HepG2 (cell line): ENCODE measurements around the gene PARP11. TPM values are rescaled to one million over a fixed set of nuclear protein-coding genes. Genes with fewer than 3 reads are reported as not detected.

Source experiments
- ATAC-seq: fragments of 200-7000 bp; cut with Tn5 transposase; 3 replicates; pipeline ENCODE4 v1.9.1; 2020; ENCODE audit warnings: mild to moderate bottlenecking, moderate library complexity
- BruUV-seq: library from RNA; stranded (reverse); fragments of 400-500 nt; replicated peaks from 2 replicates; lab custom pipeline; 2021; lab: Mats Ljungman, UMichigan
- CTCF ChIA-PET: fragments of 300-600 bp; formaldehyde crosslinking; extraction: SDS; loops from one replicate; lab custom pipeline; 2021; ENCODE audit warnings: low total read pairs, inconsistent platforms, low intra/inter-chr PET ratio; lab: Yijun Ruan, JAX
- POLR2A ChIA-PET: fragments of 350-600 bp; sonication (Branson Sonifier 250); formaldehyde crosslinking; loops from one replicate; lab custom pipeline; 2020; ENCODE audit warnings: antibody characterized with exemption, inconsistent platforms; lab: Yijun Ruan, JAX
- DNase-seq: peaks from one replicate; pipeline ENCODE4 v3.0.0-alpha.2; 2015; ENCODE audit warnings: low spot score
- FAIRE-seq: peaks from 3 replicates; lab custom pipeline; 2011; peaks lifted over from hg19 to GRCh38; lab: Jason Lieb, UNC
- H2AFZ ChIP-seq: one replicate; pipeline ENCODE4 v1.6.1; 2011; ENCODE audit warnings: low read length, inconsistent platforms
- H3K27ac ChIP-seq: fragments of 300-600 bp; 3 replicates; pipeline ENCODE4 v1.8.0; 2011; ENCODE audit warnings: mixed run types, mild to moderate bottlenecking, mixed read lengths, low read length, inconsistent platforms; ENCODE audit not compliant: insufficient read depth; ENCODE audit errors: extremely low read length
- H3K27me3 ChIP-seq, 2 experiments: fragments of 200-600 bp in 1 of 2; 2 replicates in 1 of 2; 3 replicates in 1 of 2; pipeline versions ENCODE4 v1.6.0 to v1.8.0; 2011; ENCODE audit warnings: low read length in 2 of 2, mild to moderate bottlenecking in 2 of 2, moderate library complexity in 2 of 2, inconsistent platforms in 1 of 2; ENCODE audit not compliant: insufficient read depth in 2 of 2, control insufficient read depth in 1 of 2
- H3K36me3 ChIP-seq, 2 experiments: fragments of 200-600 bp in 1 of 2; replicated peaks in 1 of 2; 2 replicates in 1 of 2; 3 replicates in 1 of 2; pipeline versions ENCODE4 v1.5.1 to v1.8.0; 2011; ENCODE audit warnings: low read length in 2 of 2, inconsistent platforms in 1 of 2; ENCODE audit not compliant: insufficient read depth in 2 of 2, control insufficient read depth in 1 of 2
- H3K4me1 ChIP-seq: 2 replicates; pipeline ENCODE4 v1.5.1; 2012; ENCODE audit warnings: low read length, inconsistent platforms; ENCODE audit not compliant: insufficient read depth
- H3K4me2 ChIP-seq: 2 replicates; pipeline ENCODE4 v1.6.0; 2011; ENCODE audit warnings: low read depth, low read length, inconsistent platforms
- H3K4me3 ChIP-seq, 3 experiments: fragments of 200-600 bp in 1 of 3; sonication (generic), shearing (Covaris generic) in 1 of 3; replicated peaks in 1 of 3; 2 replicates each; pipeline ENCODE4 v1.5.1; 2011 to 2016; ENCODE audit warnings: low read length in 3 of 3, inconsistent platforms in 2 of 3, low read depth in 2 of 3, mild to moderate bottlenecking in 2 of 3, control low read depth in 1 of 3, mixed read lengths in 1 of 3; ENCODE audit not compliant: insufficient read depth in 1 of 3
- H3K79me2 ChIP-seq: one replicate; pipeline ENCODE4 v1.6.1; 2011; ENCODE audit warnings: low read length, inconsistent platforms; ENCODE audit not compliant: insufficient read depth
- H3K9ac ChIP-seq: 2 replicates; pipeline ENCODE4 v1.6.0; 2011; ENCODE audit warnings: mild to moderate bottlenecking, low read depth, low read length, inconsistent platforms; ENCODE audit not compliant: insufficient read depth
- H3K9me3 ChIP-seq: 2 replicates; pipeline ENCODE4 v1.5.1; 2012; ENCODE audit warnings: mild to moderate bottlenecking, low read length
- H4K20me1 ChIP-seq: 2 replicates; pipeline ENCODE4 v1.6.0; 2011; ENCODE audit warnings: inconsistent platforms, mild to moderate bottlenecking, low read length, moderate library complexity; ENCODE audit not compliant: insufficient read depth
- CCDC6 ChIP-seq: sonication (generic); formaldehyde crosslinking; IDR thresholded peaks from 2 replicates; pipeline ENCODE4 v1.8.1; 2022; ENCODE audit warnings: mild to moderate bottlenecking, missing genetic modification reagents, moderate library complexity
- MBD4 ChIP-seq: IDR thresholded peaks from 2 replicates; pipeline ENCODE4 v1.6.1; 2012; ENCODE audit warnings: low read length, inconsistent platforms, borderline replicate concordance
- NR2F1 ChIP-seq, 2 experiments: fragments of 450-650 bp in 1 of 2; formaldehyde crosslinking in 1 of 2; IDR thresholded peaks; 2 replicates each; pipeline versions ENCODE4 v1.5.0 to v1.6.1; 2016 to 2020; ENCODE audit warnings: mild to moderate bottlenecking in 1 of 2, missing compliant biosample characterization in 1 of 2, missing genetic modification reagents in 1 of 2, moderate library complexity in 1 of 2
- TCF7 ChIP-seq: sonication (generic); IDR thresholded peaks from 2 replicates; pipeline ENCODE4 v1.6.1; 2016; ENCODE audit warnings: antibody characterized with exemption, low read depth
- TOPORS ChIP-seq: sonication (generic); formaldehyde crosslinking; IDR thresholded peaks from 2 replicates; pipeline ENCODE4 v1.8.0; 2023; ENCODE audit warnings: mild to moderate bottlenecking, missing genetic modification reagents
- WGBS: methylation state at CpG from one replicate; pipeline ENCODE4 v1.1.6; 2017; ENCODE audit warnings: low lambda C conversion rate; 5-methylcytosine and 5-hydroxymethylcytosine counted together
- in situ Hi-C: cut with HindIII; loops from 2 replicates; pipeline ENCODE4 v1.10.0; 2017; ENCODE audit warnings: low pct_unique_long_range_greater_than_20kb; ENCODE audit not compliant: extremely low pct_ligation_motif_present
- intact Hi-C: fragments of 100-400 bp; cut with micrococcal nuclease; formaldehyde crosslinking; loops from one replicate; pipeline ENCODE4 v1.10.0; 2022; ENCODE audit not compliant: unreplicated experiment
- polyA plus RNA-seq, 8 experiments: library from polyadenylated mRNA; depleted of rRNA in 3 of 8; stranded (reverse) in 7 of 8; unstranded in 1 of 8; fragments of >200 nt; fragmentation: Illumina TruSeq in 4 of 8; extraction: Trizol in 4 of 8; gene quantifications; 2 replicates each; pipeline versions ENCODE4 v1.2.1 to v1.2.3, GENCODE V29; 2011 to 2016; ENCODE audit warnings: low read depth in 4 of 8, missing spikeins in 1 of 8, mixed read lengths in 1 of 8; ENCODE audit not compliant: insufficient read depth in 1 of 8
- total RNA-seq, 5 experiments: library from RNA; depleted of rRNA; stranded (reverse); fragments of >200 nt; fragmentation: Illumina TruSeq; extraction: Trizol; gene quantifications; 2 replicates each; pipeline ENCODE4 v1.2.3, GENCODE V29; 2016; ENCODE audit warnings: low read depth in 1 of 5
- TF ChIP-seq, protein P1 (sequence below): sonication (generic); formaldehyde crosslinking; IDR thresholded peaks from 2 replicates; pipeline ENCODE4 v1.5.0; 2020; ENCODE audit warnings: missing genetic modification reagents
- TF ChIP-seq, protein P2 (sequence below), 2 experiments: sonication (generic) in 1 of 2; formaldehyde crosslinking in 1 of 2; IDR thresholded peaks; 2 replicates each; pipeline versions ENCODE4 v1.4.0 to v1.6.1; 2016 to 2020; ENCODE audit warnings: borderline replicate concordance in 1 of 2, low read depth in 1 of 2, mild to moderate bottlenecking in 1 of 2, missing genetic modification reagents in 1 of 2

PARP11 gene
- total and polyA plus RNA-seq, 2 of the 13 experiments (the other 11 are each of a cell fraction or from before 2014, with no cell fraction given): 4.0 to 7.6 TPM

DNA sequence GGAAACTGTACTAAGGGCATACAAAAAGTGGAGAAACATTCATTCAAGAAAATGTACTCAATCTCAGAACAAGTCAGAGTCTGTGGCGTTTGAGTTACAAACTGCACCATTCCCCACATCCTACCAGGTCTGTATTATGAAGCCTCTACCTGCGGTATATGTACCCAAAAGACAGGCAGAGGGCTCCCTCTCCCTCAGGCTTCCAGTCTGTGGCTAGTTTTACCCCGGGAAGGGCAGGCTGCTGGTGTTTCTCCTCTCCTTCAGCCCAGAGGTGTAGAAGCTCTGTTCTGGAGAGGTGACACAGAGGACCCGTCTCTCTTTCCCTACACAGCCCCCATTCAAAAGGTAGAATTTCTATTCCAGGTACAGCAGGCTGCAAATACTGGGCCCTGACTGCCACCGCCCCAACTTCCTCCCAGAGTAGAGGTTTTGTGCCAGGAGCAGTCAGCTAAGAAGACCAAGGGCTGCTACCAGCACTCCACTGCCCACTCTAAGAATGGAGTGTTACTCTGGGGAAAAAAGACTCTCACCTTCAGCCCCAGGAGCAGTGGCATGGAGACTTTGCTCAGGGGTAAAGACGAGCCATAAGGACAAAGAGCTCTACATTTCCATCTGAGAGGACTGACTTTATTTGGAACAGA, 39.4 kb downstream of the PARP11 start:
- WGBS: 86% methylated on average over 5 of the region's 6 CpGs
- FAIRE-seq (no peak), DNase-seq (no peak), ATAC-seq (peak; percentile 41; the same call in 1 of the 3 replicates)
- in situ Hi-C loops (no loop called here), intact Hi-C loops (no loop called here)
- ChIA-PET CTCF (no interaction called here), POLR2A (interaction anchor here (0.8 kb wide), 1 partner anchor 193 kb away, joined by 3 read pairs; no protein-coding TSS in a partner anchor)
- H2AFZ ChIP-seq: no peak overlapping the region
- H3K27me3 ChIP-seq: no peaks in the 10 kb centered on the region
- H3K79me2 ChIP-seq: no peaks in the 10 kb centered on the region
- no TSS peak for BruUV-seq
- TF ChIP-seq MBD4: no peak
- no peak for TF ChIP-seq TCF7
- TF ChIP-seq, protein P1, sequence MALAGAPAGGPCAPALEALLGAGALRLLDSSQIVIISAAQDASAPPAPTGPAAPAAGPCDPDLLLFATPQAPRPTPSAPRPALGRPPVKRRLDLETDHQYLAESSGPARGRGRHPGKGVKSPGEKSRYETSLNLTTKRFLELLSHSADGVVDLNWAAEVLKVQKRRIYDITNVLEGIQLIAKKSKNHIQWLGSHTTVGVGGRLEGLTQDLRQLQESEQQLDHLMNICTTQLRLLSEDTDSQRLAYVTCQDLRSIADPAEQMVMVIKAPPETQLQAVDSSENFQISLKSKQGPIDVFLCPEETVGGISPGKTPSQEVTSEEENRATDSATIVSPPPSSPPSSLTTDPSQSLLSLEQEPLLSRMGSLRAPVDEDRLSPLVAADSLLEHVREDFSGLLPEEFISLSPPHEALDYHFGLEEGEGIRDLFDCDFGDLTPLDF (CRISPR knock-in tag): no peak
- TF ChIP-seq NR2F1 (CRISPR knock-in tag; IDR thresholded peaks at IDR 0.05): no peak
- TF ChIP-seq TOPORS (CRISPR knock-in tag): no peak
- TF ChIP-seq, protein P2, sequence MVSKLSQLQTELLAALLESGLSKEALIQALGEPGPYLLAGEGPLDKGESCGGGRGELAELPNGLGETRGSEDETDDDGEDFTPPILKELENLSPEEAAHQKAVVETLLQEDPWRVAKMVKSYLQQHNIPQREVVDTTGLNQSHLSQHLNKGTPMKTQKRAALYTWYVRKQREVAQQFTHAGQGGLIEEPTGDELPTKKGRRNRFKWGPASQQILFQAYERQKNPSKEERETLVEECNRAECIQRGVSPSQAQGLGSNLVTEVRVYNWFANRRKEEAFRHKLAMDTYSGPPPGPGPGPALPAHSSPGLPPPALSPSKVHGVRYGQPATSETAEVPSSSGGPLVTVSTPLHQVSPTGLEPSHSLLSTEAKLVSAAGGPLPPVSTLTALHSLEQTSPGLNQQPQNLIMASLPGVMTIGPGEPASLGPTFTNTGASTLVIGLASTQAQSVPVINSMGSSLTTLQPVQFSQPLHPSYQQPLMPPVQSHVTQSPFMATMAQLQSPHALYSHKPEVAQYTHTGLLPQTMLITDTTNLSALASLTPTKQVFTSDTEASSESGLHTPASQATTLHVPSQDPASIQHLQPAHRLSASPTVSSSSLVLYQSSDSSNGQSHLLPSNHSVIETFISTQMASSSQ (IDR thresholded peaks at IDR 0.05; ENCODE audit: low read depth): no peak
- TF ChIP-seq, protein P2 (CRISPR knock-in tag; IDR thresholded peaks at IDR 0.05; ENCODE audit: borderline replicate concordance): no peak
- TF ChIP-seq CCDC6 (CRISPR knock-in tag): no peak
- no peaks in the 10 kb centered on the region for H4K20me1 ChIP-seq
- H3K4me1 ChIP-seq: peaks cover 42% of the 10 kb centered on the region
- H3K27ac ChIP-seq: no peak overlapping the region
- no peak overlapping the region for H3K9ac ChIP-seq
- no peak overlapping the region for H3K4me2 ChIP-seq
- no peak overlapping the region for H3K4me3 ChIP-seq
- no peaks in the 10 kb centered on the region for H3K36me3 ChIP-seq
- no peaks in the 10 kb centered on the region for H3K9me3 ChIP-seq
